Neuronal stem cell (in vitro differentiated cells): ENCODE measurements around the gene AUTS2.

Source experiments
- DNase-seq: peaks from one replicate; pipeline ENCODE4 v3.0.0-alpha.2; 2013; ENCODE audit warnings: low spot score
- H2AFZ ChIP-seq: one replicate; pipeline ENCODE4 v1.6.1; 2013; ENCODE audit warnings: mild to moderate bottlenecking, low read length, inconsistent platforms
- H2AK5ac ChIP-seq: 2 replicates; pipeline ENCODE4 v1.6.1; 2013; ENCODE audit warnings: low read depth, mild to moderate bottlenecking, inconsistent platforms, low read length, moderate library complexity, mixed read lengths
- H2BK120ac ChIP-seq: 2 replicates; pipeline ENCODE4 v1.6.1; 2013; ENCODE audit warnings: low read depth, mild to moderate bottlenecking, inconsistent platforms, low read length, moderate library complexity, mixed read lengths
- H2BK12ac ChIP-seq: one replicate; pipeline ENCODE4 v1.6.1; 2013; ENCODE audit warnings: low read length, inconsistent platforms
- H2BK15ac ChIP-seq: 2 replicates; pipeline ENCODE4 v1.6.1; 2013; ENCODE audit warnings: mild to moderate bottlenecking, low read length, inconsistent platforms, mixed read lengths
- H2BK5ac ChIP-seq: one replicate; pipeline ENCODE4 v1.6.1; 2013; ENCODE audit warnings: inconsistent platforms, mild to moderate bottlenecking, low read length, moderate library complexity
- H3K14ac ChIP-seq: one replicate; pipeline ENCODE4 v1.6.1; 2013; ENCODE audit warnings: low read length, inconsistent platforms
- H3K18ac ChIP-seq: 2 replicates; pipeline ENCODE4 v1.6.1; 2013; ENCODE audit warnings: low read length, inconsistent platforms
- H3K23ac ChIP-seq: 2 replicates; pipeline ENCODE4 v1.6.1; 2013; ENCODE audit warnings: low read depth, mild to moderate bottlenecking, mixed read lengths, low read length, inconsistent platforms; ENCODE audit not compliant: poor library complexity
- H3K27ac ChIP-seq: replicated peaks from 3 replicates; pipeline ENCODE4 v1.5.1; 2013; ENCODE audit warnings: low read length, inconsistent platforms
- H3K27me3 ChIP-seq, 3 experiments: 2 replicates each; pipeline ENCODE4 v1.6.1; 2013; ENCODE audit warnings: low read length in 3 of 3, mild to moderate bottlenecking in 2 of 3, inconsistent platforms in 1 of 3, low read depth in 1 of 3, mixed read lengths in 1 of 3, moderate library complexity in 1 of 3; ENCODE audit not compliant: control insufficient read depth in 3 of 3, insufficient read depth in 3 of 3
- H3K36me3 ChIP-seq, 2 donors: replicated peaks in 1 of 2; 2 replicates each; pipeline ENCODE4 v1.6.1; 2013; ENCODE audit warnings: low read length in 2 of 2; ENCODE audit not compliant: control insufficient read depth in 2 of 2, insufficient read depth in 2 of 2
- H3K4ac ChIP-seq: 2 replicates; pipeline ENCODE4 v1.6.1; 2013; ENCODE audit warnings: inconsistent platforms, mild to moderate bottlenecking, low read length, moderate library complexity
- H3K4me1 ChIP-seq, 2 donors: 1 replicate in 1 of 2; 2 replicates in 1 of 2; pipeline ENCODE4 v1.6.1; 2013; ENCODE audit warnings: low read length in 2 of 2, low read depth in 1 of 2; ENCODE audit not compliant: control insufficient read depth in 2 of 2, insufficient read depth in 1 of 2
- H3K4me2 ChIP-seq: one replicate; pipeline ENCODE4 v1.6.1; 2013; ENCODE audit warnings: mild to moderate bottlenecking, low read length, inconsistent platforms; ENCODE audit not compliant: insufficient read depth, poor library complexity, severe bottlenecking
- H3K4me3 ChIP-seq, 2 donors: 2 replicates each; pipeline ENCODE4 v1.5.1; 2013; ENCODE audit warnings: low read length in 2 of 2, mild to moderate bottlenecking in 2 of 2, inconsistent platforms in 1 of 2, moderate library complexity in 1 of 2
- H3K79me1 ChIP-seq: one replicate; pipeline ENCODE4 v1.6.1; 2013; ENCODE audit warnings: low read depth, mild to moderate bottlenecking, inconsistent platforms, low read length, moderate library complexity
- H3K9ac ChIP-seq: one replicate; pipeline ENCODE4 v1.6.1; 2013; ENCODE audit warnings: mild to moderate bottlenecking, low read depth, low read length, inconsistent platforms; ENCODE audit not compliant: poor library complexity
- H3K9me3 ChIP-seq, 2 donors: replicated peaks in 1 of 2; 2 replicates each; pipeline versions ENCODE3 to v1.6.1; 2013; ENCODE audit warnings: low read length in 2 of 2, mild to moderate bottlenecking in 2 of 2, inconsistent platforms in 1 of 2, low read depth in 1 of 2, mixed read lengths in 1 of 2, moderate library complexity in 1 of 2; ENCODE audit not compliant: control insufficient read depth in 2 of 2, insufficient read depth in 1 of 2
- H4K8ac ChIP-seq: one replicate; pipeline ENCODE4 v1.6.1; 2013; ENCODE audit warnings: low read depth, mild to moderate bottlenecking, inconsistent platforms, low read length, moderate library complexity
- H4K91ac ChIP-seq: one replicate; pipeline ENCODE4 v1.6.1; 2013; ENCODE audit warnings: low read length, low read depth, mild to moderate bottlenecking, inconsistent platforms; ENCODE audit not compliant: poor library complexity
- WGBS, 2 donors: extraction: QIAGEN DNeasy Blood & Tissue Kit; methylation state at CpG; one replicate each; pipeline ENCODE4 v1.1.7; 2013; ENCODE audit warnings: missing lambda C conversion rate in 2 of 2, mixed read lengths in 1 of 2; ENCODE audit not compliant: insufficient read length in 2 of 2, insufficient replicate concordance in 1 of 2; ENCODE audit errors: extremely low coverage in 2 of 2; 5-methylcytosine and 5-hydroxymethylcytosine counted together

The AUTS2 gene

GRCh38 chr7:70069977-70070376, 471.7 kb downstream of the AUTS2 start:
- Histone ChIP-seq H4K91ac (no peak overlapping the region), H3K4me1 (peaks cover 0 to 13% of the 10 kb centered on the region in 2 donors), H2BK12ac (no peak overlapping the region), H3K9ac (no peak overlapping the region), H3K27me3 (no peaks in the 10 kb centered on the region), H2BK15ac (no peak overlapping the region), H2BK120ac (no peak overlapping the region), H3K4me3 (no peak overlapping the region), H3K36me3 (no peaks in the 10 kb centered on the region), H3K18ac (no peak overlapping the region), H3K9me3 (no peaks in the 10 kb centered on the region), H3K27ac (no peak overlapping the region), H3K14ac (no peak overlapping the region), H3K79me1 (no peaks in the 10 kb centered on the region), H3K4me2 (no peak overlapping the region), H2AFZ (no peak overlapping the region), H2BK5ac (no peak overlapping the region), H4K8ac (no peak overlapping the region), H3K23ac (no peak overlapping the region), H3K4ac (no peak overlapping the region), H2AK5ac (no peak overlapping the region)
- no CpG with 5 or more reads among the region's 2 CpGs for WGBS, 2 donors
- DNase-seq: no peak

GRCh38 chr7:70071766-70072165, 473.5 kb downstream of the AUTS2 start:
- Histone ChIP-seq H2AK5ac (no peak overlapping the region), H3K36me3 (no peaks in the 10 kb centered on the region), H2BK120ac (no peak overlapping the region), H4K91ac (no peak overlapping the region), H3K9ac (no peak overlapping the region), H3K27ac (no peak overlapping the region), H3K4me3 (no peak overlapping the region), H2BK5ac (no peak overlapping the region), H2BK12ac (no peak overlapping the region), H3K23ac (no peak overlapping the region), H3K9me3 (no peaks in the 10 kb centered on the region), H3K27me3 (no peaks in the 10 kb centered on the region), H3K4me1 (peaks cover 0 to 13% of the 10 kb centered on the region in 2 donors), H3K14ac (no peak overlapping the region), H3K79me1 (no peaks in the 10 kb centered on the region), H3K18ac (no peak overlapping the region), H4K8ac (no peak overlapping the region), H2AFZ (no peak overlapping the region), H2BK15ac (no peak overlapping the region), H3K4me2 (no peak overlapping the region), H3K4ac (no peak overlapping the region)
- WGBS, 2 donors: no CpG with 5 or more reads among the region's 7 CpGs
- no peak for DNase-seq

- no CpG with 5 or more reads among the region's 2 CpGs for WGBS, 2 donors
- Histone ChIP-seq H3K27ac (no peak overlapping the region), H2BK120ac (no peak overlapping the region), H3K4me3 (no peak overlapping the region), H3K27me3 (no peaks in the 10 kb centered on the region), H3K9ac (no peak overlapping the region), H4K8ac (no peak overlapping the region), H2BK5ac (no peak overlapping the region), H2AK5ac (no peak overlapping the region), H3K4me2 (no peak overlapping the region), H2BK12ac (no peak overlapping the region), H3K9me3 (no peaks in the 10 kb centered on the region), H2AFZ (no peak overlapping the region), H3K23ac (no peak overlapping the region), H3K4ac (no peak overlapping the region), H4K91ac (no peak overlapping the region), H3K14ac (no peak overlapping the region), H3K36me3 (no peaks in the 10 kb centered on the region), H3K4me1 (peaks cover 0 to 13% of the 10 kb centered on the region in 2 donors), H3K18ac (no peak overlapping the region), H2BK15ac (no peak overlapping the region), H3K79me1 (no peaks in the 10 kb centered on the region)
- DNase-seq: no peak
Observed at GRCh38 chr7:70072220-70072619, 473.9 kb downstream of the AUTS2 start.

- H3K4me1 ChIP-seq: peaks cover 0 to 13% of the 10 kb centered on the region in 2 donors
- H4K8ac ChIP-seq: no peak overlapping the region
- no peaks in the 10 kb centered on the region for H3K27me3 ChIP-seq
- H2BK5ac ChIP-seq: no peak overlapping the region
- no peaks in the 10 kb centered on the region for H3K79me1 ChIP-seq
- no peak overlapping the region for H4K91ac ChIP-seq
- no peak overlapping the region for H3K27ac ChIP-seq
- H3K9me3 ChIP-seq: peaks cover 0 to 7% of the 10 kb centered on the region in 2 donors
- no peak overlapping the region for H3K18ac ChIP-seq
- no peak overlapping the region for H3K4me2 ChIP-seq
- WGBS, 2 donors: no CpG with 5 or more reads among the region's 1 CpG
- H3K36me3 ChIP-seq: peaks cover 0 to 3% of the 10 kb centered on the region in 2 donors
- DNase-seq: no peak
- no peak overlapping the region for H3K14ac ChIP-seq
- no peak overlapping the region for H3K4me3 ChIP-seq
- H2AK5ac ChIP-seq: no peak overlapping the region
- no peak overlapping the region for H2BK12ac ChIP-seq
- H3K9ac ChIP-seq: no peak overlapping the region
- no peak overlapping the region for H2BK15ac ChIP-seq
- H2AFZ ChIP-seq: no peak overlapping the region
- H2BK120ac ChIP-seq: no peak overlapping the region
- no peak overlapping the region for H3K23ac ChIP-seq
- no peak overlapping the region for H3K4ac ChIP-seq
Observed at GRCh38 chr7:70076325-70076724, 478.1 kb downstream of the AUTS2 start.
